ENCODE measurements around the gene SULT1C3.

The SULT1C3 gene

GRCh38 chr2:108301558-108301957 lies 61.8 kb downstream of the SULT1C3 start:
- DNase-seq (ENCODE audit: insufficient read length, low spot score) (no peak), FAIRE-seq (no peak)
- no peak for TF ChIP-seq POLR2A (IDR thresholded peaks at IDR 0.05; ENCODE audit: low read depth, low read length)

- no peak for DNase-seq (ENCODE audit: insufficient read length, low spot score)
- no peak for FAIRE-seq
- TF ChIP-seq POLR2A (IDR thresholded peaks at IDR 0.05; ENCODE audit: low read depth, low read length): no peak
These were observed 65.2 kb downstream of the SULT1C3 start for GRCh38 chr2:108304975-108305374.

DNA sequence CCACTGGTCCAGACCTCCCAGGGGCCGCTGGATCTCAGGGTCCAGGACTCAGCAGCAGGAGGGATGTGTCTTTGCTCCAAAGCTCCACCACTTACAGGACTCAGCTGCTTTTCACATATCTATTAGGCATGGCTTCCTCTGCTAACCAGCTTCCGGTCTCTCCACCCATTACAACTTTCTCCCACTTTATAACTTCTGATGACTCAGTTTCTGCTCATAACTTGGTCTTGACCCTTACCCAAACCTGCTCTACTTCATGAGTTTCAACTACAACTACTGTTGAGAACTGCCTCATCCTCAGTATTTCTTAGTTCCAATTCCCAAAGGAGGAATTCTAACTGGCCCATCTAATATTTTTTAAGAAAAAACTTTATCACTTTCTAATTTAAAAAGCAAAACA lies 66.1 kb downstream of the SULT1C3 start:
- no peak for TF ChIP-seq POLR2A (IDR thresholded peaks at IDR 0.05; ENCODE audit: low read depth, low read length)
- no peak for DNase-seq (ENCODE audit: insufficient read length, low spot score)
- no peak for FAIRE-seq

GRCh38 chr2:108309903-108310302 lies 70.1 kb downstream of the SULT1C3 start:
- no peak for TF ChIP-seq POLR2A (IDR thresholded peaks at IDR 0.05; ENCODE audit: low read depth, low read length)
- DNase-seq (ENCODE audit: insufficient read length, low spot score) (no peak), FAIRE-seq (no peak)

Data from H54 (cell line).